HG03064 (cell line): ENCODE data around the gene ARHGEF2.
"Not testable (repeated sequence)": the region's sequence is repeated elsewhere in the genome, so short reads cannot be mapped to it uniquely, and the experiment has no call there.

ENCODE experiments used
- ATAC-seq: cut with Tn5 transposase; IDR thresholded peaks from one replicate; pipeline ENCODE4 v1.9.1; 2021; ENCODE audit warnings: low read depth; ENCODE audit not compliant: unreplicated experiment

Gene ARHGEF2

GRCh38 chr1:155993595-155993994 is 15.2 kb upstream of the ARHGEF2 start:
- no peak for ATAC-seq

- no peak for ATAC-seq
These were observed 11.8 kb upstream of the ARHGEF2 start for GRCh38 chr1:155990005-155990739.

- peak; percentile 73 for ATAC-seq
These were observed 11.1 kb upstream of the ARHGEF2 start for GRCh38 chr1:155989242-155990004.

GRCh38 chr1:155984903-155985645 is 6.7 kb upstream of the ARHGEF2 start:
- not testable (repeated sequence) for ATAC-seq

- ATAC-seq = no peak
These were observed 6.0 kb upstream of the ARHGEF2 start for GRCh38 chr1:155984341-155984740.

- ATAC-seq = no peak
These were observed 5.1 kb upstream of the ARHGEF2 start for GRCh38 chr1:155983191-155984024.

- no peak for ATAC-seq
These were observed 3.8 kb upstream of the ARHGEF2 start for GRCh38 chr1:155982106-155982505.

- ATAC-seq = no peak
These were observed 3.1 kb upstream of the ARHGEF2 start for GRCh38 chr1:155981266-155982088.

- ATAC-seq = no peak
These were observed 1.4 kb upstream of the ARHGEF2 start for GRCh38 chr1:155979597-155980343.

- no peak for ATAC-seq
These were observed 654 bp upstream of the ARHGEF2 start for GRCh38 chr1:155978973-155979429.

GRCh38 chr1:155977690-155978324 is 540 bp downstream of the ARHGEF2 start:
- ATAC-seq = no peak

GRCh38 chr1:155976913-155977689 is 1.2 kb downstream of the ARHGEF2 start:
- no peak for ATAC-seq

- ATAC-seq = no peak
These were observed 2.1 kb downstream of the ARHGEF2 start for GRCh38 chr1:155976062-155976912.

GRCh38 chr1:155975375-155976061 is 2.8 kb downstream of the ARHGEF2 start:
- ATAC-seq = no peak

GRCh38 chr1:155974208-155975115 is 3.9 kb downstream of the ARHGEF2 start:
- no peak for ATAC-seq
